K562 (cell line): ENCODE data around the gene TRAF5.

Experiments used
- SNAPC5 ChIP-seq: fragments of 250-450 bp; sonication (Bioruptor Pico); IDR thresholded peaks from 2 replicates; pipeline ENCODE4 v1.8.0; 2021; ENCODE audit warnings: moderate library complexity, mild to moderate bottlenecking, inconsistent platforms
- TFAM ChIP-seq: fragments of 250-450 bp; sonication (Bioruptor Pico); conservative IDR thresholded peaks from 2 replicates; pipeline ENCODE4 v1.5.0; 2021; ENCODE audit warnings: mild to moderate bottlenecking, moderate library complexity

- TF ChIP-seq TFAM (CRISPR knock-in tag), result no peak
- TF ChIP-seq SNAPC5 (CRISPR knock-in tag), result no peak
Observed at GRCh38 chr1:211348547-211348946, 21.9 kb downstream of the TRAF5 start.
